GM19455 (cell line): Measurements from ENCODE around the gene C10orf90.

Source experiments
- ATAC-seq: cut with Tn5 transposase; IDR thresholded peaks from one replicate; pipeline ENCODE4 v1.9.1; 2021; ENCODE audit not compliant: unreplicated experiment

C10orf90 gene

DNA sequence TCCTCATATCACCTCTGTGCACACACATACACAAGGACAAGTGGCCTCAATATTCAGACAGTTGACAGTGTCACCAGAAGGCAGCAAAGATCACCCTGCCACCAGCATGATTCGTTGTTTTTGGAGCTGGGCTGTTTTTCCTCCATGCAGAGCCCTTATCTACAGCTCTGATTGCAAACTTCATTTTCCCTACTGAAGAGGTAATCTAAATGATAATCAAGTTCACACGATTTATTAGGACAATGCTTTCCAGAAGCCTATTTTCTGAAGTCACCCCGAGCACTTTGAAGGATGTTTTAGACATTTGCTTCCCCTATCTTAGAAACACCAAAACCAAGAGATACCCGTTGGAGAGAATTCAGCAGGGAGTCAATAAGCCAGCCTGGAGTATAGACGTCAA, 236.3 kb downstream of the C10orf90 start:
- ATAC-seq, result no peak

DNA sequence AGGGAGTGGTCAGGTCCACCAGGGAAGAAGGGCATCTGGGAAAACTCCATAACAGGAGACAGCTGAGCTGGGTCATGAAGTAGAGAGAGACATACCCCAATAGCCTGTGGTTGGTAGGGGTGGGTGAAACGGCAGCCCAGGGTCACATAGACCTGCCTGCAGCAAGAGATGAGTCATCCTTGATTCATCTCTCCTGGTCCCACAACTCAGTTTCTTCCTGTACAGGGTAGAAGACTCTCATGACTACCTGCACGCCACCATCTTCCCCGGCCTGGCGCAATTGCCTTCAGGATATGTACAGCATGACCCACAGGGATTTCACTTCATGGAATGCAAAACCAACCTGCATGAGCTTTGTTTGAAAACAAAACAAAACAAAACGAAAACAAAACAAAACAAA, 237.1 kb downstream of the C10orf90 start:
- no peak for ATAC-seq

DNA sequence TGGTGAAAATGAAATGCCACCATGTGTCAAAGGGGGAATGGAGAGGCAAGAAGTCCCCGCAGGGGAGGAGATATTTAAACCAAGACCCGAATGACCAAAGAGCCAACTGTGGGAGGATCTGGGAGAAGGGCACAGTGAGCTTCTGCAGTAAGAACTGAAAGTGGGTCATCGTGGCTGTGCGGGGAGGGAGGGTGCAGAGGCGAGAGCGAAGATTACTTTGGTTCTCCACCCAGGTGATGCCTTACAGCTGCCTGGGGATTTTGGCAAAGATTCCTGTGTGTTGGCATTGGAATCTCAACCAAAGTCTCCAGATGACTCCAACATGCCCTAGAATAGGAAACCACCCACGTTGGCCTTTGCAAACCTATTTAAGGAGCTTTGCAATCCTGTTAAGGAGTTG, 238.0 kb downstream of the C10orf90 start:
- no peak for ATAC-seq

DNA sequence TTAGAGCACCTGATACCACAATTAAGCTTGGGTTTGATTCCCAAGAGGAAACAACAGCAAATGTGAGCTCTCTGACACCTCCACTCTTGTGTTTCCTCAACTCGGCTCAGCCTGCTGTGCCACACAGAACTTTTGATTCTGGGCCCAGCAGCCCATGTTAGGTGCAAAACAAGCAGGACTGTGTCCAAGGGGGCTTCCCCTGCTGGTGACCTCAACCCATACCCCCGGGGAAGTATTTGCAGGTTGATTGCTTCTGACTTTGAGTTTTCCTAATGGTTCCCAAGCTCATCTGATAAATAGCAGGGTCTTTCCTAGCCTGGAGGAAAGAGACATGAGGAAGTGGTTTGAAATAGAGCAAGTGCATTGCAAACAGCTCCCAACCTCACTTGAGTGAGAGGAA, 238.7 kb downstream of the C10orf90 start:
- ATAC-seq, result no peak

DNA sequence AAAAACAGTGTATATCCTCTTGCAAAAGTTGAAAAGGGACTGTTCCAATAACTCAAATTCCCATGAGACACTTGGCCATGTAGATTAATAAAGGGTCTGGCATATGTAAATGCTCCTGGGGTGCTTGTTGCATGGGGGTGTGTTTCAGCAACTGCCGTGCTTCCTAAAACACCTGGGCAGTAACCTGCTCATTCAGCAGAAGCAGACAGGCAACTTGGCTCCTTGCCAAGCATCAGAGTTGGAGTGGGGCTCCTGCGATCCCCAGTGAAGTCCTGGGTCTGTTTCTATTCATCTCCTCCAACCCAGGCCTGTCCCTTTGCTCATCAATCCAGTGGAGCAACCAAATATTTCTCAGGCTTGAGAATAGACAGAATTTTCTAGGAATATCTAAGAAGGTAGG, 240.0 kb downstream of the C10orf90 start:
- no peak for ATAC-seq

DNA sequence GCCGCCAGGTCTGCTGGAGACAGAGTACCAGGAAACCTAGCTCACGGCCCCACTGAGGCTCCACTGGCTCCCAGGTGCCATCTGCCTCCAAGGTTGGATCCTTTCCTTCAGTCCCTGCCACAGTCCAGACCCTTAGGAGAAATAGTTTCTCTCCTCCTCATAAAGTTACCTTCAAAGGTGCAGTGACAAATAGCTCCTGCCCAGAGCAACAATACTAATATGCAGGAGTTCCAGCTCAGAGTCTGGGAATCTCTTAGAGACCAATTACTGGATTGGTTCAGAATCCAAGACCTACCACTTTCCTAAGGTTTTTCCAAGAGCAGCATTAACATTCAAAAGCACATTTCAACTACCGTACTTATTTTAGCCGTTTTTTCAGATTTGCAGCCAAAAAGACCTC, 241.2 kb downstream of the C10orf90 start:
- ATAC-seq, result no peak

DNA sequence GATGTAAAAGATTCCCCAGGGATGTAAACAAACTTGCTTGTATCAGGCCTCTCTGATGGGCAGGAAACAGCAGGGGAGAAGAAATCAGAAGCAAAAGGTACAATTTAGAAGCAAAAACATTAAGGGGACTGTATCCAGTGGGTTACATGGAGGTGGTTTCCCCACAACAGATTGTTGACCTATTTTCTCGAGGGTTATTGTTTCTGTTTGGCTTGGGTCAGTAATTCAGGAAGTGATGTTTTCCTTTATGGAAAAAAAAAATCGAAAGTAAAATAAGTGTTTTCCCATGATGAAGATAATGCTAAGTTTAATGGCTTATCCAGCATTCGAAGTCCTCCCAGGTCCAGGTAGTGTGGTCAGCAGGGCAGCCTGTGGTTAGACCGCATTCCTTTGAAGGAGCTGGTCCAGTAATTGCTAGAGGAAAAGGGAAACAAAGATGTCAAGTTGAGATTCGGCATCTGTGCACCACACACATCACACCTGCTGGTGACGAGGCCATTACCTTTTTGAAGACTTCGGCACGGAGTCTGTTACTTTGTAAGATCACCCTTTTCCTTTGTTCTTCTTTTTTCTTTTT, 244.9 kb downstream of the C10orf90 start:
- ATAC-seq, result no peak

DNA sequence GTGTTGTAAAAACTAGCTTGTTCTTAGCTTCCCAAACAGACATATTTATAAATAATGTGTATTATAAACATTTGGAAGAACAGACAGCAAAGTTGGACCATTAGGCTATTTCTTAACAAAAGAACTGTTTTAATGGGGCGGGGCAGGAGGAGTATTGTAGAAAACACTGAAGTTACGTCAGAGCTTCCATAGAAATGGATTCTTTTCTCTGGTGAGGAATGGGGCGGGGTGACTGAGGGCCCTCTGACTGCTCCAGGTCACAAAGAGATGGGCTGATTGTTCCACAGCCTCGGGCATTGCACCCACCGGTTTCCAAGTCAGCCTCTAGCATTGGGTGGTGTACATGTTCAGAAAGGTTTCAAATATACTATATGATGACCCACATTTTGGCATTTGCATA, 245.5 kb downstream of the C10orf90 start:
- ATAC-seq, result no peak

DNA sequence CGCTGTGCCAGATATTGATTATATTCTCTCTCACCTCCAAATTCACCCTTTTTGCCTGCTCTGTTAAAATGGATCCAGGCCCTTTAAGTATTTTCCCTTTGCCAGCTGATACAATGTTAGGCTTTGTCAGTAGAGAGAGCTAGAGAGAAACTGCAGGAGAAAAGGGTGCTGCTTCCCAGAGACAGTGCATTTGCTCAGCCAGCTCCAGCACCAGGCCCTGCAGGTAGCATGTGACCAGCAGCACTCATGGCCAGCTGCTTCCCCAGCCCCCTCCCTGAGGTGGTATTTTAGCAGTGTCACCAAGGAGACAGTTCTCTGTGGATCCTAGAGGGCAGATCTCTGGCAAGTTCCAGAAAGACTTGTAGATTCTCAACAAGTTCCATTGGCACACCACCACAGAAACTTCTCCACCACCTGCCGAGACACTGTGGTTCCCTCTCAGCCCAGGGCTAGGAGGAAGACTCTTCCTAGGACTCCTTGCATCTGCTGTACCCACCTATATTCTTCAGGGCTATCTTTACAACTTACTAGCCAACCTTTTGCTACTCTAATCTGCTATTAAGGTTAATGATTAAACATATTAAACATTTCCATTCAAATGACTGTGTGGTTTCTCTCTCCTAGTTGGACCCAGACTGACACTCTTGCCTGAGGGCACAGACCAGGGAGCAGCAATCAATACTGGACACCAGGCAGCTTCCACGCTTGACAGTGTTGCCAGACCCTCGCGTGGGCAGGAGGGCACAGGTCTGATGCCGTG, 246.6 kb downstream of the C10orf90 start:
- ATAC-seq, result no peak

DNA sequence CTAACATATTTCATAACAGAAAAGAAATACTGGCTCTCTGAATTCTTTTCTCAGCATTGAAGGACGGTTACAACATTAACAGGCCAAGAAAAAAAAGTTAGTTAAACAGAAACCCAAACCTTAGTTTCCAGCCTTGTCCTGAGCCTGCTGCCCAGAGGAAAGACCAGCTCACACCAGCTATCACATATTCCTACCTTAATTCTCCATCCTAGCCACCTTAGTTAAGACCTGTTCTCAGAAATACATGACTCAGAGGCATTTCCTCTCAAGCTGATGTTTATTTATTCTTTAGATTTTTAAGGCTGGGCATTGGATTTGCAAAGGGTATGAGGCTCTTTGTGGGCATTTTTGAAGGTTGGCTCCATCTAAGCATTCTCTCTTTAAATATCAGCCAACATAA, 247.9 kb downstream of the C10orf90 start:
- no peak for ATAC-seq

DNA sequence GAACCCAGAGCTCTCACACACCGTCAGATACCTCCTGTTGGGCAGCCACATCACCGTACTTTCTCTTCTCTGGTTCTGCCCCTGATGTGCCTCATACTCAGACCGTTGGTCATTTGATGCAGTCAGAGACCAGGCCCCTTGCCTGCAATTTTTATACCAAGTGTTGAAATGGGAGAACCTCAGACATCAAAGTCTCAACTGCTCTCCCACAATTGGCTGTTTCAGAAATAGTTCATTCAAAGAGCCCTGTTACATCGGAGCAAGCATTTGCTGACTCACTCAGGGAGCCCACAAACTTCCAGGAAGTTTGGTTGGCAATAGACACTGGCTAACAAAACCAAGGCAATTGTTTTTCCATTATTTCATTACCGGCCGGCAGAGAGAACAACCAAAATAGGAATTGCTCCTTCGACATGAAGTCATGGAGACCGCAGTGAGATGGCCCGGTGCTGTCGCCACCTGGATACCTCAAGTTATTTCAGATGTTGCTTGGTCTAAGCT, 248.7 kb downstream of the C10orf90 start:
- no peak for ATAC-seq

DNA sequence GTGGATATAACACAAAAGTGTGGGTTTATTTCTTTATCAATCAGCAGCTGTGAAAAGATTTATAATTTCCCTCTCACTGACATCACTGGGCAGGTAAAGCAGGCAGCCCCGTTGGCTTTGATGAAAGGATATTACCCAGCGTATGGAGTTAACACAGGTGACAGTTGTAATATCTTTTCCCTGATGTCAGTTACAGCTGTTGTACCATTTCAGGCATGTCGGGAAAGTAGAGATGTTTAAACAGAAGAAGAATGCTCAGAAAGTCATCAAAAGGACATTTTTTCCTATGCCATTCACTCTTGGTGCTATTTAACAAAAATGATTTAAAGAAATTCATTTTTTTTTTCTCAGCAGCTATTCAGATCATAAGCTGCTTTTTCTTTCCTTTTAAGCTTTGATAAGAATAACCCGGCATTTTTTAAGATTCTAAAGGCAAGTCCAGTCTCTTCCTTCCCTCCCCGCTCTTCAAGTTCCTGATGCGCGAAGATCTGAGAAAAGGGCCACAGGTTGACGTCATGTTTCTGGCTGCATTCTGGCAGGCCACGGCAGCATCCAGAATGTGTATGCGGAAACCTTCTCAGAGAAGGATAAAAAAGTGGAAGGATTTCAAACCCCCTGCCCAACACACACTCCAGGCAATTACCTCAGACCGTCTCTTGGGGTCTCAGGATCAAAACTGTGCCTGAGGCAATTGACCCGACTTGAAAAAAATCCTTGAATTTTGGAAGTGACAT, 249.8 kb downstream of the C10orf90 start:
- no peak for ATAC-seq

DNA sequence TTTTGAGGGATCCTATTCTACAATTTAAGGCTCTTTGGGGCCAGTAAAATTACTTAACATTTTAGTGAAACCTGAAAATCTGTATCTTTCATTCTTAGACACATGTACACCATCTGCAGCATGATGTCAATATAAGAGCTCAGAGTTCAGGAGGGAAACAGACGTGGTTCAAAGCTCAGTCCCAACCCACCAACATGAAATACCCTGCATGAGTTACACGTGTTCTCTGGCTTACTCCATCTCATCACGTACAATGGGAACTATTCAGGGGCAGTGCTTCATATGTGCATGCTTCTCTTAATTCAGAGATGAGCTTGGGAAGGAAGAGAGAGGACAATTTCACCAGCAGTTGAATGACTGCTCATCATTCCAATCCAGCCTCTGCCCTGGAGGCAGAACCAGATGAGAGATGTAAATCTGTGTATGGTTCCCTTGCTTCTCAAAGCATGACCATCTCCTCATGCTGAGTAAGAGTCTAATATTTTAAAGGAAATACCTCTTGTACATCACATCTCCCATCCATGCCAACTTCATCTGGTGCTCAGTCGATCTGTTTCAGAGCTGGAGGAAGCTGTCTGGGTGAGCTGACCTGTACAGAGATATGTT, 253.2 kb downstream of the C10orf90 start:
- no peak for ATAC-seq

DNA sequence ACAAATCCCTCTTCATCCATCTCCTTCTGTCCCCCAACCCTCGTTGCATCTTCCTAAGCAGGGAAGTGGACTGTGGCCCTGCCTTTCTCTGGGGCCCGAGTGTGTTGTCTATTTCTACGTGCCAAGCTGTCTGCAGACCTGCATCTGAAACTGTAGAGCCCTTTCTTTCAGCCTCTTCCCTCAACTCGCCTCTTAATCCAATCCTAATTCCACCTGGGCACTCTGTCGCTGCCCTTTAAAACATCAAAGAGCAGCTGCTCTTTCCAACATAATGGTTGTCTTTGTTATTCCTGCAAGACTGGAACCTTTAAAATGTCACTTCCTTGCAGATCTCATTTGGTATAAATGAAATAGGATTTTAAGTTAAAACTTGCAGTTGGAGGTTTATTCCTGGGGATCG, 260.7 kb downstream of the C10orf90 start:
- no peak for ATAC-seq

DNA sequence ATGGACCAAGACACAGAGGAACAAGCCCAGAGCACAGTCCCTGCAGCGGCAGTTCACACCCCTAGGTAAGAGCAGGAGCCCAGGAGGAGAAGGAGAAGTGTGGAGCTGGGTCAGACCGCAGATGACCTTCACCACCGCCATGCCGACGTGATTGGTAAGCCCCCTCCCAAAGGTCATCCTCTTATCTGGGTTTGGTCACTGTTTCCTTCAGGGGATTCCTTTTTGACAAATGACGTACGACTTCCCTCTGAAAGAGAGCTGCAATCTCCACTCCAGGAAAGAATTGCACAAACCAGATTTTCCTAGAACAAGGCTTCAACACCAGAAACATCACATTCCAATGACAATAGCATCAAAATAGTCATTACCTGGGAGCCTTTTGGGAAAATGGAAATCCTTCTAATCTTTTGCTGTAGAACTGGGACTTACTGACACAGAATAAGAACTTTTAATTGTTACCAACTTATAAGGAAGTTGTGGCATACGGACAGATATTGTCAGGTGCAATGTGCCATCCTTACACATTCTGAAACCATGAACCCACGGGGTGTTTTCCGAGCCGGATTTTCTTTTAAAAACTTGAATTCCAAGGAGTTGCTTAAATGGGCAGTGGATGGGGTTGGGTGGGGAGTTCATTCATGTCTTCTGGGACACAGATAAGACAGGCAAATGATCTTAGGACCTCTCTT, 261.4 kb downstream of the C10orf90 start:
- no peak for ATAC-seq

DNA sequence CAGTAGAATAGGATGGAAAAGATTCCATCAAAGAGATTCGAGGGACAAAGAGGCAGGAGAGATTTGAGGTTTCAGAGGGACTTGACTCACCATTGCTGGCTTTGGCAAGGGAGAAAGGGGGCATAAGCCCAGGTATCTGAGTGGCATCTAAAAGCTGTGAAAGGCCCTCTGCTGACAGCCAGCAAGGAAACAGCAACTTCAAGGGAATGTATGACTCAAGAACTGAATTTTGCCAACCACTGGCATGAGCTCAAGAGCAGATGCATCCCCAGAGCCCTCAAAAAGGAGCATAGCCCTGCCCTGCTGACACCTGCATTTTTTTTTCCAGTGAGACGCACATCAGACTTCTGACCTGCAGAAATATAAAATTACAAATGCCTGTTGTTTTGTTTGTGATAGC, 262.7 kb downstream of the C10orf90 start:
- ATAC-seq, result no peak

DNA sequence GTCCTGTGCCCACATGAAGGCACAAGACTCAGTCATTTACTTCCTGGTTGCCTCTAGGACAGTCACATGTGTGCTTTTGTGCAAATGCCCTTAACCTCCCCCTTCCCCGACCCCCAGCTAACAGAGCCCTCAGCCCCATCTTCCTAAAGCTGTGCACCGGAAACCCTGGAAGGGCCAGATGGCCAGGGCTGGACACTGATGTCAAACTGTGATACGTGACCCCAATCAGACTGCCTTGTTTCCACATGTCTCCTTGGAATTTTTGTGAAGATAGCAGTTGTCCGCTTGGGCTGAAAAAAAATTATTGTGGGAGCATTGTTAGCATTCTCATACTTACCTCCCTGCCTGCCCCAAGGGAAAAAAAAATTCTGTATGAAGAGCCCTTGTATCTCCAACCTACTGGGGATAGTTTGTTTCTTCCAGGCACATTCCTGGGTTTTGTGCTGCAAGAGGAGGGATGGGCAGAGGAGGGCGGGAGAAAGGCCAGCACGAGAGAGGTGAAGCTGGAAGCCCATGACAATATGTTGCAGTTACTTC, 265.2 kb downstream of the C10orf90 start:
- no peak for ATAC-seq

DNA sequence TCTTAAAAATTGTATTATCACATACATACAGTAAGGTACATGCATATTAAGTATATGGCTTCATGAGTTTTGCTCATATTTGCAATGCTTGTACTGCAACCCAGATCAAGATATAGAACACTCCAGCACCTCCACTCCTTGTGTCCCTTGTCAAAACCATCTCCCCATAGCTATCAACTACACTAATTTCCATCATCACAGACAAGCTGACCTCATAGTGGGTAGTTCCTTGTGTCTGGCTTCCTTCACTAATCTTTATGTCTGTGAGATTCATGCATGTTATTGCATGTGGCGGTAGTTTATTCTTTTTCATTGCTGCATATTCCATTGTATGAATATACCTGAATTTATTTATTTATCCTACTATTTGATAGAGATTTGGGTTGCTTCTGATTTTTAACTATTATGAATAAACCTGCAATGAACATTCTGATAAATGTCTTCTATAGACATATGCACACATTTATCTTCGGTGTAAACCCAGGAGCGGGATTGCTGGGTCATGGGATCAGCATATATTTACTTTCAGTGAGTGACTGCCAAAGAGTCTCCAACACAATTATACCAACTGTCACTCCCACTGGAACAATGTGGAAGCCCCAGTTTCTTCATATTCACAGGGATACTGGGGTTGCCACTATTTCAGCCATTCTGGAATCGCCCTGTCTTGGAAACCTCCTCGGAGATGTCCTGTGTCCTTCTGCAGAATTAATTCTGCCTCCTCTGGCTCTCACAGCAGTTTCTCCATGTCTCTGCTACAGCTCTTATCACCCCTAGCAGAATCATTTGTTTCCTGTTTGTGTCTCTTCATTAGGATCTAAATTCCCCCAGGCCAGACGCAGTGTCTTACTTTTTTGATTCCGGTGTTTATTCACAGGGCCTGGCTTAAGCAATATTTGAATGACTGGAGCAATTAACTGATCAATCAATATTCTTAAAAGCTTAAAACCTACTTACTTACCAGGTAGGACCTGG, 267.5 kb downstream of the C10orf90 start:
- no peak for ATAC-seq

DNA sequence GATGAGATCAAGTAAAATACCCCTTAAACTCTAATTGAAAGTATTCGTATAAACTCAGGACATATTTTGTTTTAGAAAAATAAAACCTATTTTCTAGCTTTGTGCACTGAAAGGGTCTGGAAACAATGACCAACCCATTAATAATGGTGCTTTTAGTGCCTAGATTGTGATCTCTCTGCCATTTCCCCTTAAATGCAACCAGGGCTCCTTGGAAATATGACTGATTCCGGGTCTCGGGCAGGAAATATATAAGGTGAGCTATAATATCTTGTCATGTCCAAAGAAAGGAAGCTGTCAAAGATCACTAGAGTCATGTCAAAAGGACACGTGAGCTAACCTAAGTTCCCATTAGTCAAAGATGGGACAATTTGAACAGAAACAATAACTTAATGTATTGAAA, 269.9 kb downstream of the C10orf90 start:
- ATAC-seq, result no peak

DNA sequence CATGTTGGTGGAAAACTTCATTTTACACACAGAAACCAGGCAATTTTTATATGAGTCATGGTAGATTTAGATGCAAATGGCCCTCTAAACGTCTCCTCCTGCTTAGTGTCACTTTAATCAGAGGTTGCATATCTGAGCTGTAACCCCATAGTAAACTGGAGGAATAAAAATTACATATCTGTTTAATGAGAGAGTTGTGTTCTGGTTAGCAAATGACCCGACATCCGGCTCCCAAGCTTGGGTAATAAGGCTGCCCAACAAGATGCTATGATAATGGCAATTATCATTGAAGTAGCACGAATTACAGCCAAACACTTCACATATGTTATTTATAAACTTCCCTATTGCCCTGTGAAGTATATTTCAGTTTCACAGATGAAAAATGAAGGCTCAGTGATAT, 271.6 kb downstream of the C10orf90 start:
- ATAC-seq, result no peak
